Immature natural killer cell (primary cell): ENCODE results near the gene PF4V1. TPM values are rescaled to one million over a fixed set of nuclear protein-coding genes. Genes with fewer than 3 reads are reported as not detected.
A peak's percentile ranks its signal among the peaks of the same experiment; 100 is the strongest.

Source experiments
- DNase-seq, 3 donors: peaks; one replicate each; pipeline ENCODE4 v3.0.0; 2022; ENCODE audit warnings: mixed read lengths in 1 of 3
- H3K27ac Mint-ChIP-seq, 6 donors: one replicate each; pipeline ENCODE4 v1.8.0; 2020; ENCODE audit warnings: mixed read lengths in 6 of 6, mild to moderate bottlenecking in 5 of 6, inconsistent platforms in 4 of 6, moderate library complexity in 3 of 6
- H3K27me3 Mint-ChIP-seq, 3 donors: one replicate each; pipeline ENCODE4 v1.8.0; 2020 to 2021; ENCODE audit warnings: low read depth in 3 of 3, mild to moderate bottlenecking in 3 of 3, mixed read lengths in 3 of 3, moderate library complexity in 3 of 3, inconsistent platforms in 1 of 3
- H3K36me3 Mint-ChIP-seq, 3 donors: one replicate each; pipeline ENCODE4 v1.8.0; 2020; ENCODE audit warnings: mixed read lengths in 3 of 3, inconsistent platforms in 2 of 3, mild to moderate bottlenecking in 2 of 3
- H3K4me1 Mint-ChIP-seq, 2 donors: one replicate each; pipeline ENCODE4 v1.8.0; 2020; ENCODE audit warnings: inconsistent platforms in 2 of 2, mild to moderate bottlenecking in 2 of 2, mixed read lengths in 2 of 2, moderate library complexity in 1 of 2
- H3K4me3 Mint-ChIP-seq, 5 donors: one replicate each; pipeline ENCODE4 v1.8.0; 2020; ENCODE audit warnings: mild to moderate bottlenecking in 5 of 5, mixed read lengths in 5 of 5, inconsistent platforms in 3 of 5, moderate library complexity in 3 of 5
- H3K9me3 Mint-ChIP-seq, 6 donors: one replicate each; pipeline ENCODE4 v1.8.0; 2020; ENCODE audit warnings: mild to moderate bottlenecking in 6 of 6, mixed read lengths in 6 of 6, inconsistent platforms in 4 of 6, moderate library complexity in 3 of 6
- polyA plus RNA-seq, 3 donors: library from polyadenylated mRNA; unstranded; fragments of 300-500 nt; fragmentation: Illumina TruSeq; gene quantifications; one replicate each; pipeline ENCODE4 v1.2.3, GENCODE V29; 2021

PF4V1 gene
- polyA plus RNA-seq, 3 donors from 2014 or later: 0.71 to 6.4 TPM; not detected in 1

DNA sequence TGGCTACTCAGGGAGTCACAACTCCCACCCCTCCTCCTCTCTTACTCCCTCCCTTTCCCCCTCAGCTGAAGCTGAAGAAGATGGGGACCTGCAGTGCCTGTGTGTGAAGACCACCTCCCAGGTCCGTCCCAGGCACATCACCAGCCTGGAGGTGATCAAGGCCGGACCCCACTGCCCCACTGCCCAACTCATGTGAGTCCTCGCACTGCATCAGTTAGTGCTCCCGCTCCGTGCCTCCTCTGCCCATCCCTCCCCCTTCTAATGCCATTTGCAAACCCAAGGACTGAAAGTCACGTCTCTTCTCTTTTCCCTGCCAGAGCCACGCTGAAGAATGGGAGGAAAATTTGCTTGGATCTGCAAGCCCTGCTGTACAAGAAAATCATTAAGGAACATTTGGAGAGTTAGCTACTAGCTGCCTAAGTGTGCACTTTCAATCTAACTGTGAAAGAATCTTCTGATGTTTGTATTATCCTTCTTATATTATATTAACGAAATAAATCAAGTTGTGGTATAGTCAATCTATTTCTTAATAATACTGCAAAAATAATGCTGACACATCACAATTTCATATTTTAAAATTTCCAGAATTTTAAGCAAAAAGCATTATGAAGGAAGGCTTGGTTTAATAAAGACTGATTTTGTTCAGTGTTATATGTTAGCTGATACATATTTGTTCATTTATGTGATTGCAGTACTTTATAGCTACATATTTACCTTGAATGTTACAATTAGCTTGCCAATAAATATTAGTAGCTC is 800 bp downstream of the PF4V1 start:
- no peak overlapping the region for H3K27ac Mint-ChIP-seq
- DNase-seq: peak in 1 of 3 donors; percentile 1
- no peak overlapping the region for H3K4me3 Mint-ChIP-seq
- no peaks in the 10 kb centered on the region for H3K36me3 Mint-ChIP-seq
- peaks cover 0 to 3% (median 0%) of the 10 kb centered on the region in 3 donors for H3K27me3 Mint-ChIP-seq
- peaks cover 0 to 7% (median 4%) of the 10 kb centered on the region in 6 donors for H3K9me3 Mint-ChIP-seq
- no peaks in the 10 kb centered on the region for H3K4me1 Mint-ChIP-seq

DNA sequence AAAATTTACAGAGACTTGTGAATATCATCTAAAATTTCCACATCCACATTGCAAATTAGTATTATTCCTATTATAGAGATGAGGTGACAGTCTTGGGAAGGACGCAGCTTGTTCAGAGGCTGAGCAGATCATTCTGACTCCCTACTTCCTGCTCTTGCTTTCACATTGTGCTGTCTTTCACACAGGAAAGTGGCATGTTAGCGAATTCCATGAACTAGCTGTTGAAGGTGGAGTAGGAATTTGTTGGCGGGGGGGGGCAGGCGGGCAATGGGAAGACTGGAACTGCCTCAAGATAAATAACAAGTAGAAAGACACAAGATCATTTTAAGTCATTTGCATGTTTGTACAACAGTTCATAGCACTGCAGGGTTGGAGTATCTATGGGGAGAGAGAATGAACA is 2.3 kb downstream of the PF4V1 start:
- no peak for DNase-seq
- H3K36me3 Mint-ChIP-seq: no peaks in the 10 kb centered on the region
- peaks cover 0 to 3% (median 0%) of the 10 kb centered on the region in 3 donors for H3K27me3 Mint-ChIP-seq
- peaks cover 0 to 7% (median 4%) of the 10 kb centered on the region in 6 donors for H3K9me3 Mint-ChIP-seq
- no peak overlapping the region for H3K4me3 Mint-ChIP-seq
- no peaks in the 10 kb centered on the region for H3K4me1 Mint-ChIP-seq
- no peak overlapping the region for H3K27ac Mint-ChIP-seq

DNA sequence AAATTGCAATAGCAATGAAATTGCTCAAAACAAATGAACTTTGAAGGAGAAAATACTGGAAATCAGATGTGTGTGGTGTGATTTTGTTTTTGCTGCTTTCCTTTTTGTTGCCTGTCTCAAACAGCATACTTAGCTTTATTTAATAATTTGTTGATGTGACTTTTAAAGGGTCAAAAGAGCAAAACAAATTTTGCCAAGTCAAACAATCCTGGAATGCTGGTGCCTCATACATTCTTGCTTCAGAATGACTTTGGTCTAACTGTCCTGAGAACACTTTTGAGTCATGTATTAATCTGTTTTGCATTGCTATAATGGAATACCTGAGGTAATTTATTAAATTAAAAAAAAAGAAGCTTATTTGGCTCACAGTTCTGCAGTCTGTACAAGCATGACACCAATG is 3.4 kb downstream of the PF4V1 start:
- Mint-ChIP-seq H3K4me1 (no peaks in the 10 kb centered on the region), H3K27me3 (peaks cover 0 to 3% (median 0%) of the 10 kb centered on the region in 3 donors), H3K27ac (no peak overlapping the region), H3K4me3 (no peak overlapping the region), H3K36me3 (no peaks in the 10 kb centered on the region), H3K9me3 (peaks cover 0 to 11% (median 4%) of the 10 kb centered on the region in 6 donors)
- DNase-seq: no peak

DNA sequence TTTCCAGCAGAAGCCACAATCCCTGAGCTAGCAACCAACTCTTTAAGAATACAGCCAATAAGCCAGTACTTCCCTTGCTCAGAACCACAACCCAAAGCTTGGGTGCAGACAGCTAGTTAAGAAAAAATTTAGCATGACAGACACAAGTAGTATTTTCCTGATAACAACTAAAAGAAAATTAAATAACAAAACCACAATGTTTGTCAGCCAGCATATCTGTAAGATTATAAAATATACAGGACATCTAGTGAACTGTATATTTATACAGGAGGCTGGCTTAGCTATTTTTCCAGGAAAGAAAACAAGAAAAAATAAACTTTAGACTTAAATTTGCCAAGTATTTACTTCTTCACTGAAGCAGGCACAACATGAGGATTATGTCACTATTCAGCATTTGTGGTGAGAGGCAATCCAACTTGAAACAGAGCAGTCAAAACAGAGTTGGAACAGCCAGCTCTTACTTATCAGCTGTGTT is 6.6 kb downstream of the PF4V1 start:
- Mint-ChIP-seq H3K27me3 (peaks cover 0 to 2% (median 1%) of the 10 kb centered on the region in 3 donors), H3K4me1 (no peaks in the 10 kb centered on the region), H3K36me3 (no peaks in the 10 kb centered on the region), H3K9me3 (peaks cover 0 to 11% (median 2%) of the 10 kb centered on the region in 6 donors), H3K4me3 (no peak overlapping the region), H3K27ac (no peak overlapping the region)
- no peak for DNase-seq

DNA sequence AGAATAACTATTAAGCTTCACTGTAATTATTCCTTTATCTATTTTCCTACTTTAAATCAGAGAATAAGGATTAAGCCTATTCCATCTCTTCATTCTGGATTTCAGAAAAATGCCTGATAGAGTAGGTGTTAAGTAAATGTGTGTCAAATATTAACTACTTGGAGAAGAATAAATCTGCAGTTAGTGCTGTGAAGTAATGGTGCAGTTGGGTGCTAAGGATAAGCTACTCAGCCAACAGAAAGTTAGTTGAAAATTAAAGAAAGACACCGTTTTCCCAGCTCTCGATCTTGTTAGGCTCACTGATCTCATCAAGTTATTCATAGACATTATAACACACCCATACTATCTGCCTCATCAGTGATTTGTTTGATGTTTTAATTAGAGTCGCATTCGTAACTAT is 7.1 kb downstream of the PF4V1 start:
- H3K36me3 Mint-ChIP-seq: no peaks in the 10 kb centered on the region
- peaks cover 0 to 1% (median 0%) of the 10 kb centered on the region in 3 donors for H3K27me3 Mint-ChIP-seq
- no peak overlapping the region for H3K27ac Mint-ChIP-seq
- H3K4me3 Mint-ChIP-seq: no peak overlapping the region
- peaks cover 0 to 11% (median 2%) of the 10 kb centered on the region in 6 donors for H3K9me3 Mint-ChIP-seq
- H3K4me1 Mint-ChIP-seq: no peaks in the 10 kb centered on the region
- DNase-seq: no peak

DNA sequence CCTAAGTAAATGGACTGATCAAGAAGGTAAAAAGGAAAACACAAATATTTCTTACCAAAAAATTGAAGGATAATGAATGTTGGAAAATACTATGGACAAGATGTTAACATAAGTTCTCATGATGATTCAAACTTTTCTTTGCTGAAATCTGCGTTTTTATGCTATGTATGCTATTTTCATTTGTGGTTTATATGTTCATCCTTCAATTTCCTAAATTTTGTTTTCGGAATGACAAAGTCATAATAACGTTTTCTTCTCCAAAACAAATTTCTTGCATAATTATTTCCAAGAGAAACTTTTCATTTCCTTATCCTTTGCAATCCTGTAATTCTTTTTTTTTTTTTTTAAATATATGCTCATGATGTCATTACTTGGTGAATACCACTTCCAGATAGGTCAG is 7.8 kb downstream of the PF4V1 start:
- H3K36me3 Mint-ChIP-seq: no peaks in the 10 kb centered on the region
- H3K27me3 Mint-ChIP-seq: peaks cover 0 to 1% (median 0%) of the 10 kb centered on the region in 3 donors
- H3K27ac Mint-ChIP-seq: no peak overlapping the region
- DNase-seq: no peak
- peaks cover 0 to 5% (median 2%) of the 10 kb centered on the region in 6 donors for H3K9me3 Mint-ChIP-seq
- H3K4me3 Mint-ChIP-seq: no peak overlapping the region
- no peaks in the 10 kb centered on the region for H3K4me1 Mint-ChIP-seq

DNA sequence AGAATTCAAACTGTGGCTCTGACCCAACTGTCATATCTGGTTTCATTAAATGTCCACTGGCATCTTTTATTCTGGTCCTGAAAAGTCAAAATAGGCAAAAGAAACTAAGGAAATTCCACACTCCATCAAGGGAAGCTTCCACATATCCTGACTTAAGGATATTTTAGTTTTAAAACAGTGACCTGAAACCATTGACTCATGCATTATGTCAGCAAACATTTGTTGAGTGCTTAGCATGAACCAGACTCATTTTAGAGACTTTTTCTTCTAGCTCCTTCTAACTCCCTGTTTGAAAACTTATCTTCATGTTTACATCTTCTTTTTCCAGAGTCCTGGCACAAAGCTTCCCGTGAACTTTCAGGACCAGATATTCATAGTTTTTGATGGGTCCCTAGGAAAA is 9.2 kb downstream of the PF4V1 start:
- H3K36me3 Mint-ChIP-seq: no peaks in the 10 kb centered on the region
- H3K4me1 Mint-ChIP-seq: no peaks in the 10 kb centered on the region
- no peak overlapping the region for H3K4me3 Mint-ChIP-seq
- peaks cover 0 to 5% (median 2%) of the 10 kb centered on the region in 6 donors for H3K9me3 Mint-ChIP-seq
- H3K27ac Mint-ChIP-seq: no peak overlapping the region
- DNase-seq: no peak
- H3K27me3 Mint-ChIP-seq: peaks cover 0 to 1% (median 0%) of the 10 kb centered on the region in 3 donors

DNA sequence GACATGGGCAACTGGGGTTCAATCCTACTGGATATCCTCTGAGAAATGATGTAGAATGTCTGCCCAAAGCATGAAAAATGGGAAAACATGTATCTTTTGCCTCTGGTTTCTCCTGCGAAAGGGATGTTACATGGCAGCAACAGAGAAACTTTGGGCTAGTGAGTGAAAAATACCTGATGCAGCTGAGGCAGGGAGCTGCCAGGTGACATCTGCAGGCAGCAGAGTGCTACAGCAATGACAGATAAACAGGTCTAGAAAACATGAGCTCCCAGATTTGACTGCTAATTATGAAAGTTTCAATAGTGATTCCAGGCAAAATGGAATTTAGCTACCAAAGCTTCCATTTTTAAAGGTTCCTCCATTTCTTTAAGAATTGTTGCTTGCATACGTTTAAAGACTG is 11.3 kb downstream of the PF4V1 start:
- peaks cover 0 to 11% (median 3%) of the 10 kb centered on the region in 6 donors for H3K9me3 Mint-ChIP-seq
- no peak for DNase-seq
- H3K36me3 Mint-ChIP-seq: no peaks in the 10 kb centered on the region
- no peak overlapping the region for H3K27ac Mint-ChIP-seq
- peaks cover 0 to 1% (median 0%) of the 10 kb centered on the region in 3 donors for H3K27me3 Mint-ChIP-seq
- H3K4me1 Mint-ChIP-seq: no peaks in the 10 kb centered on the region
- H3K4me3 Mint-ChIP-seq: no peak overlapping the region

DNA sequence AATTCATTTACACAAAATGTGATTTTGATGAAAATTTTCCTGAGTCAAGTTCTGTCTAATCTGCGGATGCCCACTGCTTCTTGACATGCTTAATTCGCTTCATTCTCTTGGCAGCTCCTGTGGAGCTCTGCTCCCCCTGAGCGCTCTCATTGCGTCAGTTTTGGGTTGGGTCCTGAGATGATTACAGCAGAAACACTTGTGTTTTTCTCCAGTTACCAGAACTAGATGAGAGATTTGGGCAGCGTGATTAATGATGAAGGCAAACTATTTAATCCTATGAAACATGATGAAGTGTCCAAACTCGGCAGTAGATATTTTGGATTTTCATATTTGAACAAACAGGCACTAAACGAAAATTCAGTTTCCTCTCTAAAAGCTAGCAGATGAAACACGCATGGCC is 11.9 kb downstream of the PF4V1 start:
- Mint-ChIP-seq H3K27me3 (peaks cover 0 to 3% (median 1%) of the 10 kb centered on the region in 3 donors), H3K9me3 (peaks cover 0 to 11% (median 3%) of the 10 kb centered on the region in 6 donors), H3K36me3 (no peaks in the 10 kb centered on the region), H3K27ac (no peak overlapping the region), H3K4me1 (no peaks in the 10 kb centered on the region), H3K4me3 (no peak overlapping the region)
- DNase-seq: no peak

DNA sequence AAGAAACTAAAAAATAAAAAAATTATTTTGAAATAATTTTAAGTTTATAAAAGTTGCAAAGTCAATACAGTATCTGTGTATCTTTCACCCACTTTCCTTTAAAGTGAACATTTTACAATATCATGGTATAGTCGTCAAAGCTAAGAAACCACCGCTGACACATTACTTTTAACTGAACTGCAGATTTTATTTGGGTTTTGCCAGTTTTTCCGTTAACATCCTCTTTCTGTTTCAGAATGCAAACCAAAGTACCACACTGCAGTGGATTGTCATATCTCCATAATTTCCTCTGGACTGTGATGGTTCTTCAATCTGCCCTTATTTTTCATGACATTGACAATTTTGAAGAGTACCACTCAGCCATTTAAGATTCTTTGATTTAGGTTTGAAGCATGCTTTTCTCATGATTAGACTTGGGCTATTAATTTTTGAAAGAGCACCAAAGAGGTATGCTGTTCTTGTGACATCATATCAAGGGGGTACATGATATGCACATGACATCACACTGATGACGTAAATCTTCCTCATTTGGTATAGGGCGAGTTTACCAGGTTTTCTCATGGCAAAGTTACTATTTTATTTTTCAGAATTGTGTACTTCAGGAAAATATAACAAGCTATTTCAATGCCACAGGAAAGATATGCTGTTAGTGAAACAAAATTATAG is 12.5 kb downstream of the PF4V1 start:
- H3K36me3 Mint-ChIP-seq: no peaks in the 10 kb centered on the region
- H3K27ac Mint-ChIP-seq: no peak overlapping the region
- peaks cover 0 to 3% (median 1%) of the 10 kb centered on the region in 3 donors for H3K27me3 Mint-ChIP-seq
- DNase-seq: no peak
- no peaks in the 10 kb centered on the region for H3K4me1 Mint-ChIP-seq
- H3K4me3 Mint-ChIP-seq: no peak overlapping the region
- peaks cover under 1 to 8% (median 3%) of the 10 kb centered on the region in 6 donors for H3K9me3 Mint-ChIP-seq

DNA sequence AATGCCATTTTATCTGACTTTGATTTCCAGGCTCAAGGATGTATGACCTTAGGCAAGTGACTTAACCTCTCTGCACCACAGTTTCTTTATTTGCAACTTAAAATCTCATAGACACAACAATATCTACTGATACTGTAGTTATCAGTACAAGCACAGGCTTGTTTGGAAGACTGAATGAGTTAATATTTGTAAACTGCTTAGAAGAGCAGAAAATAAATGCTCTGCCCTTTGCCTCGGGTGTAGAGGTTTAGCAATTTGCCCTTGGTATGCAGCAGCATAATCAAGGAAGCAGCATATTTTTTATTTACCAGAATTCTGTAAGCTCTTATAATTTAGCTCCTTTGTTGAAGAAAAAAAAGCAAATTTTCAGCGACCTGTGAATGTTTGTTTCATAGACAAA is 13.2 kb downstream of the PF4V1 start:
- Mint-ChIP-seq H3K27me3 (peaks cover 0 to 3% (median 1%) of the 10 kb centered on the region in 3 donors), H3K4me1 (no peaks in the 10 kb centered on the region), H3K27ac (no peak overlapping the region), H3K4me3 (no peak overlapping the region), H3K9me3 (peaks cover 2 to 6% (median 5%) of the 10 kb centered on the region in 6 donors), H3K36me3 (no peaks in the 10 kb centered on the region)
- DNase-seq: no peak

DNA sequence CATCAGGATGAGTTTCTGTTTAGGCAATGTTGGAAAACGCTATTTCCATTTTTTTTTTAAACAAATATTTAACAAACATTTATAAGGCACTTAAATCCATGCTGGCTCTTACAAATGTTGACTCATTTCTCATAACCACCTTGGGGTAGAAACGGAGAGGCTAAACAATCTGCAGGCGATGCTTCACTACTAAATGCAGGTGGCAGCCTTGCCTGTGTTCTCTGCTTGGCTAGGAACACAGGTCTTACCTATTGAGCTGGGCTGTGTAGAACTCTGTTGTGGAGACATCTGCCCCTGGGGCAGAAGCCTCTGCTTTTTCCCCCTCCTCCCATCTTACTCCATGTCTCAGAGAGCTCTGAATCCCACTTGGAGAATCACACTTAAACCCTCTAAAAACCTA is 14.7 kb downstream of the PF4V1 start:
- Mint-ChIP-seq H3K27ac (no peak overlapping the region), H3K36me3 (no peaks in the 10 kb centered on the region), H3K4me1 (no peaks in the 10 kb centered on the region), H3K27me3 (peaks cover 0 to 3% (median 0%) of the 10 kb centered on the region in 3 donors), H3K4me3 (no peak overlapping the region), H3K9me3 (peaks cover 2 to 9% (median 5%) of the 10 kb centered on the region in 6 donors)
- no peak for DNase-seq

DNA sequence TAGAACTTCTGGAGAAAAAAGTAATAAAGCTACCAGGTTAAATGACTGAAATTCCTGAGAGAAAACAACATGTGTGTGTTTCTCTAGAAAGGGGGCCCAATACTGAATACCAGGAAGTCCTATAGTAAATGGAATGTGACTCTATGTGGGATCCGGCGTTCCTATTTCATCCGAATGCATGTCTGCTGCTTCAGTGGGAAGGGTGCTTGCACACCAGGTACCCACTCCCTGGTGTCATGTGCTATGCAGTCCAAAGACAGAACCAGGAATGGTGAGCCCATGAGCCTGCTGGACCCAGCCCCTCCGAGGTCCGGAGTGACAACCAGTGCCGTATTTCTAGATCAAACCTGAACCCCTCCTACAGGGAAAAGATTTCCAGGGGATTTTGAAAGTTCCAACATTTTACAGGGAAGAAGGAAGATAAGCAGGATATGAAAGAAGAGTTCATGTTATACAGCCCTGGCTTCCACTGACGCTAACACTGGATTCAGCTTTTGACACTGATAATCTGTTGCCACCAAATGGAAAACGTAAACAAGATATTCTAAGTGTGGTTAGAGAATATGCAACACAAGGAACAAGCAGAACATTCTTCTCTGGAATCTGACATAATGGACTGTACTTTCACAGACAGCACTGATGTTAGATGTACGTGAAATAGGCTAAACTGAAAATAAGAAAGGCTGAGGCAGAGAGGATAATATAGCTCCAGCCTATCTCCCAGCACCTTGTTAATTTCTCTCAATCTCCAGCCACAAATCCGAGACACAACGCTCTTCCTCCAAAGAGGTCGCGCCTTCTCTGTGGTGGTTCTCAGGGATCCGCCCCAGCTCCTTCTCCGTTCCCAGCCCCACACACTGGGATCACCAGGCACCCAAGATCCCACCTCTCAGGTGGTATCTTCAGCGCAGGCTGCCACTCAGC is 15.4 kb downstream of the PF4V1 start:
- Mint-ChIP-seq H3K4me1 (no peaks in the 10 kb centered on the region), H3K27ac (no peak overlapping the region), H3K4me3 (no peak overlapping the region), H3K9me3 (peaks cover 2 to 10% (median 4%) of the 10 kb centered on the region in 6 donors), H3K36me3 (no peaks in the 10 kb centered on the region), H3K27me3 (peaks cover 0 to 3% (median 0%) of the 10 kb centered on the region in 3 donors)
- no peak for DNase-seq
